ENCODE data around the gene CPNE2.
A peak's percentile ranks its signal among the peaks of the same experiment; 100 is the strongest.
"Not testable (repeated sequence)": the region's sequence is repeated elsewhere in the genome, so short reads cannot be mapped to it uniquely, and the experiment has no call there.

CPNE2 gene

DNA sequence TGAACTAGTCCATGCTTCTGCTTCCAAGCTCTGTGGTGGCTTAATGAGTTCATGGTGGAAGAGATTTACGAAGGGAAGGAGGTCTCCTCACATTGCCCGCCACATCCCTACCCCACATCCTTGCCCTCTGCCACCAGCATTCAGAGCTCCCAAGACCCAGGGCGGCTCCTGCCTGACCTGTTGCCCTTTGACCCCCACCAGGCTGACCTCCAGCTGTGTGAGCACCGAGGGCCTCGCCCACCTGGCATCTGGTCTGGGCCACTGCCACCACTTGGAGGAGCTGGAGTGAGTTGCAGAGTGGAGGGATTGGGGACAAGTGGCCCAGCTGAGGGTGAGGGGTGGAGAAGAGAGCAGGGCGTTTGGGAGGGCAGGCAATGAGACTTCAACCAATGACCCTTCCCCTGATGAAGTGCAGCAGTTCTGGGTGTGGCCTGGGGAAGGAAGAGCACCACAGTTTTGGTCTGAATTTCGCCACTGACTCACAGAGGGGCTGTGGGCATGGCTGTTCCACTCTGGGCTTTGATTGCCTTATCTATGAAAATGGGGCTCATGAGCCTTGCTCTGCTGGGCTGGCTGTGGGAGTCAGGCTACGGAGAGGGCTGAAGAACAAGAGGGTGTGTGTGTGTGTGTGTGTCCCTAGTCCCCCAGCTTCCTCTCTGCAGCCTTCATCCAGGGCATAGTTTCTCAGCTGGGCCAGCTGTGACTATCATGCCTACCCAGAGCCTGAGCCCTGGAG lies 22.6 kb upstream of the CPNE2 start:
- DNase-seq (ENCODE audit: low read depth): no peak

DNA sequence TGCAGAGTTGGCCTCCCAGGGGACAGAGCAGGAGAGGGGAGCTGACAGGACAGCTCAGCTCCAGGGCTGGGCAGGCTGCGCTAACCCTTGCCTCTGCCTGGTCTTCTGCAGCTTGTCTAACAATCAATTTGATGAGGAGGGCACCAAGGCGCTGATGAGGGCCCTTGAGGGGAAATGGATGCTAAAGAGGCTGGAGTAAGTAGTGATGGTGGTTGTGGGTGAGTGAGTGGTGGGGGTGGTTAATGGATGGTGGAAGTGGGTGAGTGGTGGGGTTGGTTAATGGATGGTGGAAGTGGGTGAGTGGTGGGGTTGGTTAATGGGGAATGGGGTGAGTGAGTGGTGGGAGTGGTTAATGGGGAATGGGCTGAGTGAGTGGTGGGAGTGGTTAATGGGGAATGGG lies 22.0 kb upstream of the CPNE2 start:
- no peak for DNase-seq (ENCODE audit: low read depth)

DNA sequence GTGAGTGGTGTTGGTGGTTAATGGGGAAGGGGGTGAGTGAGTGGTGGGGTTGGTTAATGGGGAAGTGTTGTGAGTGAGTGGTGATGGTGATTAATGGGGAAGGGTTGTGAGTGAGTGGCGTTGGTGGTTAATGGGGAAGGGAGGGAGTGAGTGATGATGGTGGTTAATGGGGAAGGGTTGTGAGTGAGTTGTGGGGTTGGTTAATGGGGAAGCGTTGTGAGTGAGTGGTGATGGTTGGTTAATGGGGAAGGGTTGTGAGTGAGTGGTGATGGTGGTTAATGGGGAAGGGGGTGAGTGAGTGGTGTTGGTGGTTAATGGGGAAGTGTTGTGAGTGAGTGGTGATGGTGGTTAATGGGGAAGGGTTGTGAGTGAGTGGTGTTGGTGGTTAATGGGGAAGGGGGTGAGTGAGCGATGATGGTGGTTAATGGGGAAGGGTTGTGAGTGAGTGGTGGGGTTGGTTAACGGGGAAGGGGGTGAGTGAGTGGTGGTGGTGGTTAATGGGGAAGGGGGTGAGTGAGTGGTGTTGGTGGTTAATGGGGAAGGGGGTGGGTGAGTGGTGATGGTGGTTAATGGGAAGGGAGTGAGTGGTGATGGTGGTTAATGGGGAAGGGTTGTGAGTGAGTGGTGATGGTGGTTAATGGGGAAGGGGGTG lies 21.2 kb upstream of the CPNE2 start:
- DNase-seq (ENCODE audit: low read depth): not testable (repeated sequence)

DNA sequence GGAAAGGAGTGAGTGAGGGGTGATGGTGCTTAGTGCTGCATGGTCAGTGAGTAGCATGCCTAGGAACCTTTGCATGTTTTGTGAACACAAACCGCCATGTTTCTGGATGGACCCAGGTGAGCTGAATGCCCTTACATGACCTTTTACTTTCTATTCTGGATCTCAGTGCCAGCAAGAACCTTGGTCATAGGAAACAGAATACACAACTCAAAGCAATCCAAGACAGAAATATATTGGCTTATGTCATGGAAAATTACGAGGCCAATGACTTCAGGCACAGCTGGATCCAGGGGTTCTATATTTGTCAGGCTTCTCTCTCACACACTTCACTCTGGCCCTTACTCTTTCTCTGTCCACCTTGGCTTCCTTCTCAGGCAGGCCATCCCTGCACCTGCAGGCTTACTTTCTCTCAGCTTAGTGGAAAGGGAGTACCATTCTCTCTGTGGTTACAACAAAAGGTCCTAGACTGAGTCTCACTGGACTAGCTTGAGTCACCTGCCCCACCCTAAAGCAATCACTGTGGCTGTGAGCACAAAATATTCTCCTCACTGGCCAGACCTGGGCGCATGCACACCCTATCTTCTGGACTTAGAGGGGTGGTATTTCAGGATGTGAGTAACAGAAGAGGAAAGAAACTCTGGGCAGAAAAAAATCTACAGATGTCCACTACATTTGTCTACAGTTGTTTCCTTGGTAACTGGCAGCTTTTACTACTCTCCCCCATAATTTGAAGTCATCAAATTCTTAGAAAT lies 20.4 kb upstream of the CPNE2 start:
- no peak for DNase-seq (ENCODE audit: low read depth)

DNA sequence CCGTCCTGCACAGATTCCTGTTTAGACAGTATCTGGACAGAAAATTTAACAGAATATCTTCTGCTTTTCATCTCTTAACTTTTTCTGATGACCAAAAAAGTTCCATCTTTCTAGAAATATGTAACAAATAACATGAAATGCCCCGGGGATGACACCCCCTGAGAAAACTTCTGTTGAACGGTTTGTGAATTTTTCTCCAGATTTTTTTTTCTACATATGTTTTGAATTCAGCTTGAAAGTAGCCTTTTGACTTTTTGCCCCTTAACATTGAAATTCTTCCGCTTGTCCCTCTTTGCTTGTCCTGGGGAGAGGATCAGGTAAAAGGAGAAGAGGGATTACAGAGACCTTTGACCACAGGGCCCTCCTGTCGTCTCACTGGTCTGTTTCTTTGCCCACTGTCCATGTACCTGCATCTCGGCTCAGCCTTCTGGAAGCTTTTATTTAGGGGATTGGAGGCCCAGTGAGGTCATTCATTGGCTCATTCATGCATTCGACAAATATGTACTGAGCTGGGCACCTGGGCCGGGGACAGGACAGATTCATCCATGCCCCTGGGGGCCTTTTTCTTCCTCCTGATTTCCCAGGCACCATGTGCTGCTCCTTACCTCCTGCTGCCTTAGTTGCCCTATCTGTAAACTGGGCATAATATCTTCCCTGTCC lies 19.6 kb upstream of the CPNE2 start:
- no peak for DNase-seq (ENCODE audit: low read depth)

DNA sequence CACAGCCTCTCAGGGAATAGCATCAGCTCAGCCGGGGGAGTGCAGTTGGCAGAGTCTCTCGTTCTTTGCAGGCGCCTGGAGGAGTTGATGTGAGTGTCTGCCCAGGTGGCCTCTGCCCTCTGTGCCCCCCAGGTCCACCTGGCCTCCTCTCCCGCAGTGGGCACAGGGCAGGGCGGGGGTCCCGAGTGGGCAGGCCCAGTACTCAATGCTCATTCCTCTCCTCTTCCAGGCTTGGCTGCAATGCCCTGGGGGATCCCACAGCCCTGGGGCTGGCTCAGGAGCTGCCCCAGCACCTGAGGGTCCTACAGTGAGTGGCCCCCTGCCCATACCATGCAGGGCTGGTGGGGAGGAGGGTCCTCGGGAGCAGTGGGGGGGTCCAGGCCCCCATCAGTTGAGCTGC lies 14.7 kb upstream of the CPNE2 start:
- DNase-seq (ENCODE audit: low read depth): no peak

DNA sequence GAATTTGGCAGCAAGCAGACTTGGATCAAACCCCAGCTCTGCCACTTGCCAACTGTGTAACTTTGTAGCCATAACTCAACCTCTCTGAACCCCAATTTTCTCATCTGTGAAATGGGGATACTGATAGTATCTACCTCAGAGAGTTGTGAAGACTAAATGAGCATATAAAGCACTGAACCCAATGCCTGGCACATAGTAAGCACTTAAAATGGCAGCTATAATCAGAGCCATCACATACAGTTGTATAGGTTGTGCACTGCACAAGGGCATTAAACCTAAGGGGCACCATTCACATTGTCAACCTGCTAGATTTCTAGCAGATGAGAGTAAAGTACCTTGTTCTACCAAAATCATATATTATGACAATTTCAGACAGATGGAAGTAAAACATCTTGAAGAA lies 10.6 kb upstream of the CPNE2 start:
- DNase-seq (ENCODE audit: low read depth): no peak

DNA sequence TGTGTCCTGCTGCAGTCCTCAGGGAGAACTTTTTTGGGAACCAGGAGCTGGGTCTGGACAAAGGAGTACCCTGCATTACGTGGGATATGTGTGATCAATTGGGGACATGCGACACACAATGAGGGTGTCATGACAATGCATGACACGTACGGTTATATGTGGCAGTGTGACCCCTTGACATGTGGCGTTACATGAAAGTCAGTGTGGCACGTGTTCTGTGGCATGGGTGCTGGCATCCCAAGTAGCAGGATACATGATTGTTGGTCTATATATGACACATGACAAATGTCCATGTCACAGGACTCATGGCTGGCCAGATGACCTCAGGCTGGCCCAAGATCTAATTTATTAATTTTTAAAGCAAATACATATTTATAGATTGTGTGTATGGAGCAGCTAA lies 9.7 kb upstream of the CPNE2 start:
- DNase-seq (ENCODE audit: low read depth): no peak

DNA sequence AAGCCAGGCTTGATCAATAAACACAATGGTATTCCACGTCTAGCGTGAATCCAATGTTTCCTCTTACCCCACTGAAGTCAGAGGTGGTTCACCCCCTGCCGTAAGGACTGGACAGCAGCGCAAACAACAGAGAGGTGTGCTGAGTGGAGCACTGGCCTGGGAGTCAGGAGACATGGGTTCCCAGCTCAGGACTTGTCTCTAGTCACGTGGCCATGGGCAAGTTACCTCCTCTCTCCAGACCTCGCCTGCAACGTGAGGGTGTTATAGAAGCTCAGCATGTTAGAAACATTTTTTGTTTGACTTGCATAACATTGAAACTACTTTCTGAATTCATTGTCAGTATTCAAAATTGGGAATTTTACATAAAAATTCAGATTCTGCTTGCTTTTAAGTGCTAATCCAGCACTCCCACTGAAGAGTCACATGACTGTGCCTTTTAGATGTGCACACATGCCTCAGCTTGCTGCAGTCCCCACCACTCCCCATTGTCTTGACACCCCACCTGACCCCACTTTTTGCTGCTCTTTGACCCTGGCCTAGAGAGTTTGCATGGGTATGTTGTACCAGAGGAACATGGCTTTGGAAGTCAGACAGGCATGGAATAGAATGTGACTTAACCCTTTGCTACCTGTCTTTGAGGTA lies 8.8 kb upstream of the CPNE2 start:
- DNase-seq (ENCODE audit: low read depth): no peak

DNA sequence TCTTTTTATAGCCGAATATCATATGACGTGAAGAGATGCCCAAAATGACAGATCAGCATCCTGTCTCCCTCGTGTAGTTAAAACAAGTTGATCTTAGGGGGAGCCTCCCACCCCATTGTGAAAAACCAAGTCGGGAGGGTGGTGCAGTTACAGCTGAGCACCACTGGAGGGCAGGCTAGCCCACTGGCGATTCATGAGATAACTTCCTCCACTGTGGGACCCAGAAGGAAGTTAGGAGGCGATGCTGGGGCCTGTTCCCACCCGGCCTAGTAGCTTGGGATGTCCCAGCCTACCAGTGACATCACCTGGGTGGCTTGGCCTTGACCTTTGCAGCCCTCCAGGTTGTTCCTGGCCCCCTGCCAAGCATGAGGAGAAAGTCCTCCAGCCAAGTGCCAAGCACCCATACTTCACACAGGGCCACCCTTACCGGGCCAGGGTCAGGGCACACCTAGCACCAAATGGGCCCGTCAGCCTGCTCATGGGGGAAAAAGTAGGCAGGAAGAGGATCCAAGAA lies 8.1 kb upstream of the CPNE2 start:
- peak; percentile 57 for DNase-seq (ENCODE audit: low read depth)

DNA sequence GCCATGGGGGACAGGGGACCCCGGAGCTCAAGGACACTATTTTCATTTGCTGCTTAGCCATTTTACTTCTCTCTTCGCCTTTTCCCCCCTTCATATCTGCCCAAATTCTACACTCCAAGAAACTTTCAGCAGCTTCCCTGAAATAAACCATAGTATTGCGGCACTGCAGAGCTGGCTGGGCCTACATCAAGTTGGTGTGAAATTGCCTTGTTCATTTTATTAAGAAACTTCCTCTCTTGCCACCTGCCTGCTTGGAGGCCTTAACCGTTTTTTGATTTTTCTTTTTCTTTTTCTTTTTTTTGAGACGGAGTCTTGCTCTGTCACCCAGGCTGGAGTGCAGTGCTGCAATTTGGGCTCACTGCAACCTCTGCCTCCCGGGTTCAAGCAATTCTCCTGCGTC lies 7.4 kb upstream of the CPNE2 start:
- no peak for DNase-seq (ENCODE audit: low read depth)

DNA sequence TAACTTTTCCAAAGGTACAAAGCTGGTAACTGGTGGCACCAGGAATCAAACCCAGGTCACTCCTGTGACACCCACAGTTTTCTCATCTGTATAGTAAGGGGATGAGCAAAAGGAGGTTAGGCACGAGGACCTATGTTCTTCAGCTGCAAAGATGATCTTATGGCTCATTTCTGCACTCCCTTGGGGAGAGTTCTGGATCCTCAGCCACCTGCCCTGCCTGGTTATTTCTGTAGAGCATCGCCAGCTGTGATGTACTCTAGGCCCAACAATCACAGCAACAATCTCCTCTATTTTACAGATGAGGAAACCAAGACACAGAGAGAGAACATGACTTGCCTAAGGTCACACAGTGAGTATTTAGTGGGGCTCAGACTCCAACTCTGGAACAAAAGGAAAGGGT lies 5.4 kb upstream of the CPNE2 start:
- no peak for DNase-seq (ENCODE audit: low read depth)

DNA sequence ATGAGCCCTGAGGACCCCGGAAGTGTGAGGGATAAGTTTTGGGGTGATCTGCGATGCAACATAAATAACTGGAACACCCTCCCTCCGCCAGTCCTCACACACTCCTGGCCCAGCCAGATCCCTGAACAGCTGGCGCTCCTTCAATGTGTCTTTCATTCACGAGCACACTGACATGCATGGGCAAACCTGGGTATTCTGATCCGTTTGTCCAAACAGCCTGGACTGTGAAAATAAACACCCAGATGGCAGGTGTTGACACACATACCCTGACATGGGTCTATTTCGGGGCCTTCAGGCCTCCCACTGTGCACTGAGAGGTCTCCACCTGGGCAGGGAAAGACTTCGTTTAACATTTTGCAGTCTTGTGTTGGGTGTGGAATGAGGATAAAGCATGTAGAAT lies 3.0 kb upstream of the CPNE2 start:
- no peak for DNase-seq (ENCODE audit: low read depth)

DNA sequence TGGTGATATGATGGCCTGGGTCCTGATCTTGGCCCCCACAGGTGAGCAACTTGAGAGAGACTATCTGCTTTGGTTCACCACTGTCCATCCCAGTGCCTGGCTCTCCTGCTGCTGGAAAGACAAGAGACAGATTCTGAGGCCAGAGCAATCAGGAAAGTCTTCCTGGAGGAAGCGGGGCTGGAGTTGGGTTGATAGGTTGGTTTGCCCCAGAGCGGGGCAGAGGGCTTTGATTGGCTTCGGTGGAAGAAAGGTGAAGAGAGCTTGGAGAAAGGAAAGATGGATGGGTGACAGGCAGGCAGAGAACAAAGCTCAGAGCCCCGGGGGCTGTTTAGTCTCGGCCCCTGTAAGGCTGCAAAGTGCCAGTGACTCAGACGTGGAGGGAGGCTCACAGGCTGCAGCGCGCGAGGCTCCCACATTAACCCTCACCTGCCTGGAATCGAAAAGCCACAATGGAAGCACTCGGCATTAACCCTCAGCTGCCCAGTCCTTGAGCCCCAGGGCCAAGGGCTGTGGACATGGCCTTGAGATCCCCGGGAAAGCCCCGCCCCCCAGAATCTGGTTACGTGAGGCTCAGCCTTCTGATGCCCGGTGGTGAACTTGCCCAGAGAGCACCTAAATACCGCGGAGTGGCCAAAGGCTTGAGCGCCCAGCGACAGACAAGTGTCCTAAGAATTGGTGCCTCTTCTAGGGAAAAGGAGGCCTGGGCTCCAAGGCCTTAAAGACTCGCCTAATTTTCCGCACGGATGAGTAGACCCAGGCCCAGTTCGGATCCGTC lies 996 bp upstream of the CPNE2 start:
- DNase-seq (ENCODE audit: low read depth): no peak

DNA sequence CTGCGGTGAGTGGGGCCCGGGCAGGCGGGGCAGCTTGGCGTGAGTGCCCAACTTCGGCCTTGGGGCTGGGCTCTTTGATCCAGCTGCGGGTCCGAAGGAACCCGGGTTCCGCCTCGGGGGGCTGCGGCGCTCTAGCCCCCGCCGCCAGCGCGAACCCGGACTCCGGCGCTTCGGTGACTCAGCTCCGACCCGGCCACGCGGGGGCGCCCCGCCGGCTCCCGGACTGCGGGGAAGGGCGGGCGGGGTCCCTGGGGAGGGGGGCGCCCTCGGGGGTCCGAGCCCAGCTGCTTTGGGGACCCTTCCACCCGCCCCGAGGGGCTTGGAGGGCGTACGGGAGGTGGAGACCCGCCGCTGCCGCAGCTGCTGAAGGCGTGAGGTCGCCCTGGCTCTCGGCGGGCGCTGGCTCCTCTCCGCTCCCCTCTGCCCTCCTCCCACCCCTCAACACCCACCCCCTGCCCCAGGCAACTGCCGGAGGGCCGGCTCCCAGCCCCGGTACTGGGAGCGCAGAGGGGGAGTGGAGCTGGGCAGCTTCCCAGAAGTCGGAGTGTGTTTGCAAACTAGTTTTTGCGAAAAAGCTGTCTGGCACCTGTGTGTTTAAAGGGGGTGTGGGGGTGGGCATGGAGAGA lies 516 bp downstream of the CPNE2 start:
- peak; percentile 20 for DNase-seq (ENCODE audit: low read depth)

DNA sequence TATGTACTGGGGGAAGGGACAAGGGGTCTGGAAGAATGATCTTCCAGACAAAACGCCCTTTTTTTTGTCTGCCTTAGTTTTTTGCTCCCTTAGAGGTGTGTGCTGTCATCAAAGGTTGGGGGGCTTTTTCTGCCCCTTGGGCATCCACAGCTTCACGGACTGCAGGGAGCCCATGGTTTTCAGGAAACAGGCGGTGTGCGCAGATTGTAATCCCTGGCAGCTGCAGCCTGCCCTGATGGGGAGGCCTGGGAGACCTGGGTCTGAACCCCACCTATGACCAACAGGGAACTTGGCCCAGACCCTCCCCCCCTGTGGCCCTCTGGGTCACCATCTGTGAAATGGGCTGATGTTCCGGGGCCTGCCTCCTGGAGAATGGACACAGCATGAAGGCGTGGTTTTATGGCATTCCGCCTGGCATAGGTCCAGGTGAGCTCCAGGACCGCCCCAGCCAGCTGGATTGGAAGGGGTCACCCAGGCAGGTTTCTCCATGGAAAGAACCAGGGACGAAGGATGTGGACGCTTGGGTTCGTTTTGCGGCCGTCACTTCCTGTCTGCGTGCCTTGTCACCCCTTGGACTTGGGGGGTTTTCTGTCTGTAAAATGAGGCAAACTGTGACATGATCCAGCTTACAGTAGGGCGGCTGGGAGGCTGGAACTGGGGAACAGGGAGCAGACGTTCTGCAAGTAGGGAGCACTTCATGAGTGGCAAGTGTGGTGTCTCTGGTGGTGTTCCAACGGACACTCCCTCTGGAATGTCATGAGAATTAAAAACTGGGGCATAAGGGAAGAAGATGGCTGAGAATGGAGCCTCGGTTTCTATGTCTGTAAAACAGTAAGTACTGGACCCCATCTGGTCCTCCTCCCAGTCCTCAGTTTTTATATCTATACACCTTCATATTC lies 1.5 kb downstream of the CPNE2 start:
- no peak for DNase-seq (ENCODE audit: low read depth)

DNA sequence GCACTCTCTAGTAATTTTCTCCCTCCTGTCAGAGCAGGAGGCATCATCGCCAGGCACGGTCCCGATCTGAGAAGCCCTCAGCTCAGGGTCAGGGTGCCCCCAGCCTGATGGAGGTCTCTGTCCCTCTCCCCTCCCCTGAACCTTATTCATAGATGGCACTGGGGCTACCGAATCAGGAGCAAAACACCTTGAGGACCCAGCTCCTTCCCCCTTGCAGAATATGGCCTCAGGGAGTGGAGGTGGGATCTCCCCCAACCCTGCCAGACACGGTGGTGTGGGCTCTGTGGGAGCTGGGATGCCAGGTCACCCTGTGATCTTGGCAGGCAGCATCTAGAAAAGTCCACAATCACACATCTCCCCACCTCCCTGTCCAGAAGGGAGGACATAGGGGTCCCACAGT lies 2.5 kb downstream of the CPNE2 start:
- DNase-seq (ENCODE audit: low read depth): no peak

DNA sequence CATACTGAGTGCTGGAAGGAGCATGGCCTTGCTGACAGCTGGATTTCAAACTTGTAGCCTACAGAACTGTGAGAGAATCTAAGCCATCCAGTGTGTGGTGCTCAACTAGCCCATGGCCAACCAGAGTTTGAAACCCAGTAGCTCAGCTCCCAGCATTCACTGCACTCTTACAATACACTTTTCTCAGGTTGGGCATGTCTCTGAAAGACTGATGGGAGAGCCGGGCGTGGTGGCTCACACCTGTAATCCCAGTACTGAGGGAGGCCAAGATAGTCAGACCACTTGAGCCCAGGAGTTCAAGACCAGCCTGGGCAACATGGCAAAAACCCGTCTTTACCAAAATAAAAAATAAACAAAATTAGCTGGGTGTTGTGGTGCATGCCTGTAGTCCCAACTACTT lies 3.8 kb downstream of the CPNE2 start:
- DNase-seq (ENCODE audit: low read depth): no peak

DNA sequence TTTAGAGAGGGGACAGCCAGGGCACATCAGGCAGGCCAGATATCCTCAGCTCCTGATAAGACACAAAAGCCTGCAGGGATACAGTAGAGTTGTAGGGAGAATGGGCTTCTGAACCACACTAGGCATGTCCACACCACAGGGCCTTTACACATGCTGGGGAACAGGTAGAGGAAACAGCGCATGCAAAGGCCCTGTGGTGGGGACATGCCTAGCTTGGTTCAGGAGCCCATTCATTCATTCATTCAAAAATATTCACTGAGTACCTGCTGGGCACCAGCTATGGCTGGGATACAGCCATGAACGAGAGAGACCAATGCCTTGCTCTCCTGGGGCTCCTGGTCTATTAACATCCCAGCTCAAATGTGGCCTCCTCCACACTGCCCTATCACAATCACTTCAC lies 4.4 kb downstream of the CPNE2 start:
- DNase-seq (ENCODE audit: low read depth): no peak
